Breast epithelium (tissue), 3 donors: ENCODE results near the gene WDR90.

Experiments
- CTCF ChIP-seq, 3 donors: fragments of 450-650 bp; IDR thresholded peaks; one replicate each; pipeline ENCODE4 v1.5.1; 2016 to 2017; ENCODE audit warnings: antibody characterized with exemption in 3 of 3, mild to moderate bottlenecking in 3 of 3, moderate library complexity in 3 of 3
- POLR2A ChIP-seq: fragments of 450-650 bp; IDR thresholded peaks from one replicate; pipeline ENCODE4 v1.6.1; 2016; ENCODE audit warnings: antibody characterized with exemption, mild to moderate bottlenecking, moderate library complexity
- POLR2AphosphoS5 ChIP-seq, 3 donors: sonication (generic); formaldehyde crosslinking; IDR thresholded peaks; one replicate each; pipeline ENCODE4 v1.6.1; 2017; ENCODE audit warnings: antibody characterized with exemption in 3 of 3

DNA sequence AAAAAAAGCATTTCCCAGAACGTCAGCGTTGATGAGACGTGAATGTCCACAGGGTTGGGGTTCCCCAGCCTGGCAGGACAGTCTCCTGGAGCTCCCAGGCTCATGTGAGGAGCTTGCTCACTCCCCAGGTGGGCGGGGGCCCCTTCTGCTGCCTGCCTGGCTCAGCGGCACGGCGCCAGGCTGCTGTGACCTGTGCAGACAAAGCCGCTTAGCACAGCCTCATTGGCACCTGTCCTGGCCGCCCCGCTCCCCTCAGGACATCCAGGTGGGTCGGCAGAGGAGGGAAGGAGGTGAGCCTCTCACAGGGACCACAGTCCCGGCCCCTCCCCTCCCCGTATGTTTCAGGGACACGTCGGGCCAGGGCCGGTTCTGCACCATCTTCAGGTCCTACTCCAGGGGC, 31.3 kb upstream of the WDR90 start:
- TF ChIP-seq CTCF (IDR thresholded peaks at IDR 0.05) (no peak), POLR2A (no peak), POLR2AphosphoS5 (IDR thresholded peaks at IDR 0.05) (no peak)
